PFSK-1 (cell line): ENCODE data around the gene FRMD4A.

Experiments used
- FOXP2 ChIP-seq: optimal IDR thresholded peaks from 2 replicates; pipeline ENCODE3; 2011; ENCODE audit warnings: borderline replicate concordance, control low read depth, inconsistent platforms; ENCODE audit not compliant: insufficient read depth; ENCODE audit errors: extremely low read length, extremely low read depth
- POLR2AphosphoS5 ChIP-seq: IDR thresholded peaks from 2 replicates; pipeline ENCODE4 v1.6.1; 2012; ENCODE audit warnings: low read depth, mild to moderate bottlenecking, control low read depth, low read length, moderate library complexity
- SIN3A ChIP-seq: IDR thresholded peaks from 2 replicates; pipeline ENCODE4 v1.6.1; 2012; ENCODE audit warnings: mild to moderate bottlenecking, low read length, moderate library complexity, borderline replicate concordance; ENCODE audit not compliant: insufficient read depth
- TAF1 ChIP-seq: IDR thresholded peaks from 2 replicates; pipeline ENCODE4 v1.6.1; 2012; ENCODE audit warnings: low read length, control low read depth, borderline replicate concordance; ENCODE audit not compliant: insufficient read depth
- TF ChIP-seq, protein P1 (sequence below), 2 experiments: IDR thresholded peaks; 2 replicates each; pipeline versions ENCODE4 v1.6.1 to v1.8.0; 2011 to 2012; ENCODE audit warnings: low read depth in 2 of 2, low read length in 2 of 2, control low read depth in 1 of 2, inconsistent platforms in 1 of 2, mild to moderate bottlenecking in 1 of 2, moderate library complexity in 1 of 2; ENCODE audit not compliant: insufficient read depth in 1 of 2

FRMD4A gene

DNA sequence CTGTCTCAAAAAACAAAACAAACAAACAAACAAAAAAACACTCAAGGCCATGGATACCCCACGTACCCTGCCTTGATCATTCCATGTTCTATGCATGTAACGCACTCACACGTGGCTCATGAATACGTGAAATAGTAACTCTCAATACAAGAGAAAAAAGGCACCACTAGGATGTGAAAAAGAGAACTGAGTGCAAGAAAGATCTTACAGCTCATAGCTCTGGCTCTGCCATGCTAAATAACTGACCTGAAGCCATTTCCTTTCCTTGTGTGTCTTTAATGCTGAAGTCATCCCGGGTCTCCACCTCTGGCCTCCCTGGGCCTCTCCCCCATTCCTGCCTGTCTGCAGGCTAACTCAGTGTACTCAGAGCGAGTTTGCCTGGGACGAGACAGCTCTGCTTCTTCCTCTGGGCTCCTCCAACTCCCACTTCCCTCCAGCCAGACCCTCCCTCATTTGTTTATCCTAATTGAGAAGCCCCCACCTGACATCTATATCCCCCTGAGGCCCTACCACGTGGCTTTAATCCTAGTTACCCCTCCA, 626.7 kb downstream of the FRMD4A start:
- TF ChIP-seq FOXP2 (no peak), SIN3A (no peak), POLR2AphosphoS5 (no peak), TAF1 (no peak)
- TF ChIP-seq, protein P1, sequence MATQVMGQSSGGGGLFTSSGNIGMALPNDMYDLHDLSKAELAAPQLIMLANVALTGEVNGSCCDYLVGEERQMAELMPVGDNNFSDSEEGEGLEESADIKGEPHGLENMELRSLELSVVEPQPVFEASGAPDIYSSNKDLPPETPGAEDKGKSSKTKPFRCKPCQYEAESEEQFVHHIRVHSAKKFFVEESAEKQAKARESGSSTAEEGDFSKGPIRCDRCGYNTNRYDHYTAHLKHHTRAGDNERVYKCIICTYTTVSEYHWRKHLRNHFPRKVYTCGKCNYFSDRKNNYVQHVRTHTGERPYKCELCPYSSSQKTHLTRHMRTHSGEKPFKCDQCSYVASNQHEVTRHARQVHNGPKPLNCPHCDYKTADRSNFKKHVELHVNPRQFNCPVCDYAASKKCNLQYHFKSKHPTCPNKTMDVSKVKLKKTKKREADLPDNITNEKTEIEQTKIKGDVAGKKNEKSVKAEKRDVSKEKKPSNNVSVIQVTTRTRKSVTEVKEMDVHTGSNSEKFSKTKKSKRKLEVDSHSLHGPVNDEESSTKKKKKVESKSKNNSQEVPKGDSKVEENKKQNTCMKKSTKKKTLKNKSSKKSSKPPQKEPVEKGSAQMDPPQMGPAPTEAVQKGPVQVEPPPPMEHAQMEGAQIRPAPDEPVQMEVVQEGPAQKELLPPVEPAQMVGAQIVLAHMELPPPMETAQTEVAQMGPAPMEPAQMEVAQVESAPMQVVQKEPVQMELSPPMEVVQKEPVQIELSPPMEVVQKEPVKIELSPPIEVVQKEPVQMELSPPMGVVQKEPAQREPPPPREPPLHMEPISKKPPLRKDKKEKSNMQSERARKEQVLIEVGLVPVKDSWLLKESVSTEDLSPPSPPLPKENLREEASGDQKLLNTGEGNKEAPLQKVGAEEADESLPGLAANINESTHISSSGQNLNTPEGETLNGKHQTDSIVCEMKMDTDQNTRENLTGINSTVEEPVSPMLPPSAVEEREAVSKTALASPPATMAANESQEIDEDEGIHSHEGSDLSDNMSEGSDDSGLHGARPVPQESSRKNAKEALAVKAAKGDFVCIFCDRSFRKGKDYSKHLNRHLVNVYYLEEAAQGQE (IDR thresholded peaks at IDR 0.05; ENCODE audit: insufficient read depth in 1 of 2, low read depth in 2 of 2, low read length in 2 of 2): no peak

- no peak for TF ChIP-seq FOXP2
- TF ChIP-seq, protein P1 (IDR thresholded peaks at IDR 0.05; ENCODE audit: insufficient read depth in 1 of 2, low read depth in 2 of 2, low read length in 2 of 2): no peak
- TF ChIP-seq SIN3A: no peak
- no peak for TF ChIP-seq POLR2AphosphoS5
- no peak for TF ChIP-seq TAF1
Observed at GRCh38 chr10:13703101-13703818, 627.5 kb downstream of the FRMD4A start.

- TF ChIP-seq POLR2AphosphoS5: no peak
- no peak for TF ChIP-seq TAF1
- TF ChIP-seq, protein P1 (IDR thresholded peaks at IDR 0.05; ENCODE audit: insufficient read depth in 1 of 2, low read depth in 2 of 2, low read length in 2 of 2): no peak
- no peak for TF ChIP-seq FOXP2
- no peak for TF ChIP-seq SIN3A
Observed at GRCh38 chr10:13701157-13701919, 629.4 kb downstream of the FRMD4A start.

DNA sequence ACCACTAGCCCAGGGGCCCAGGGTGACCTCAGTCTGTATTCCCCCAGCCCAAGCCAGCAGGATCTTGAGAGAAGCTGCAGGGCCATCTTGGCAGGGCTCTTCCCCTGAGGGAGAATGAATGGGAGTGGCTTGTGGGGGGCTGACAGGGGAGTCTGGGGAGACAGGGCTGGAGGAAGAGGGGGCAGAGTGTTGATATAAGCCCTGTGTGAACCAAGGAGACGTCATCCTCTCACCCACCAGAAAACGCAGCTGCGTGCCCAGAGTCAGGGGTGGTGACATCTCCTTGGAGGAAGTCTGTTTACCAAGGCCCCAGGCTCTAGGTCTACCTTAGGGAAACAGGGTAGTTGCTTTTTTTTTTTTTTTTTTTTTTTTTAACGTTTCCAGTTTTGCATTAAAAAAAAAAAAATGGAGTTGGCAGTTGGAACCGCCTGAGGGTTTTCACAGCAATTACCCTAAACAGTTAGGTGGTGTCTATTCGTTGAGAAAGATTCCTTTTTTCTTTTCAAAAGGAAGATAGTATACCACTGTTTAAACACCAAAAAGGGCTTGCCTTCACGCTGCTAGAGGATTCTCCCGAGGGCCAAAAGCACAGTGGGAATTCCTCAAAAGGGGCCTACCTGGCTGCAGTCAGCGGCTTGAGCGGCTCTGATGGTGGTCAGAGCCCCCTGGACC, 630.1 kb downstream of the FRMD4A start:
- no peak for TF ChIP-seq TAF1
- no peak for TF ChIP-seq SIN3A
- TF ChIP-seq, protein P1 (IDR thresholded peaks at IDR 0.05; ENCODE audit: insufficient read depth in 1 of 2, low read depth in 2 of 2, low read length in 2 of 2): no peak
- TF ChIP-seq FOXP2: no peak
